GM18517 (cell line): ENCODE data around the gene LSM4.

ENCODE experiments used
- ATAC-seq: cut with Tn5 transposase; IDR thresholded peaks from one replicate; pipeline ENCODE4 v1.9.1; 2021; ENCODE audit warnings: mild to moderate bottlenecking, moderate library complexity; ENCODE audit not compliant: unreplicated experiment

Gene LSM4

GRCh38 chr19:18279266-18279515 is 43.7 kb downstream of the LSM4 start:
- no peak for ATAC-seq

- no peak for ATAC-seq
These were observed 44.2 kb downstream of the LSM4 start for GRCh38 chr19:18278521-18279265.

GRCh38 chr19:18274781-18275356 is 48.0 kb downstream of the LSM4 start:
- ATAC-seq, result no peak

- ATAC-seq, result no peak
These were observed 48.6 kb downstream of the LSM4 start, which contains the start of gene IQCN for GRCh38 chr19:18274219-18274780. Gene IQCN (minus strand): TSS chr19:18274452. CDS start chr19:18269478, 4,974 bp downstream.

GRCh38 chr19:18273561-18274218 is 49.2 kb downstream of the LSM4 start:
- no peak for ATAC-seq

- no peak for ATAC-seq
These were observed 51.4 kb downstream of the LSM4 start for GRCh38 chr19:18271433-18271841.

- ATAC-seq, result no peak
These were observed 52.5 kb downstream of the LSM4 start for GRCh38 chr19:18270326-18270725.

- ATAC-seq, result no peak
These were observed 53.7 kb downstream of the LSM4 start for GRCh38 chr19:18269070-18269723.

- no peak for ATAC-seq
These were observed 55.8 kb downstream of the LSM4 start for GRCh38 chr19:18266771-18267686.

- ATAC-seq, result no peak
These were observed 57.3 kb downstream of the LSM4 start for GRCh38 chr19:18265582-18265981.

GRCh38 chr19:18264971-18265540 is 57.8 kb downstream of the LSM4 start:
- no peak for ATAC-seq

GRCh38 chr19:18264137-18264854 is 58.6 kb downstream of the LSM4 start:
- no peak for ATAC-seq

GRCh38 chr19:18263324-18264136 is 59.3 kb downstream of the LSM4 start:
- ATAC-seq, result no peak

- ATAC-seq, result no peak
These were observed 60.0 kb downstream of the LSM4 start for GRCh38 chr19:18262917-18263316.

- ATAC-seq, result no peak
These were observed 60.7 kb downstream of the LSM4 start for GRCh38 chr19:18262144-18262543.

- no peak for ATAC-seq
These were observed 61.4 kb downstream of the LSM4 start for GRCh38 chr19:18261474-18261873.

GRCh38 chr19:18259893-18260292 is 63.0 kb downstream of the LSM4 start:
- no peak for ATAC-seq
